ENCODE measurements around the gene BLMH.

The BLMH gene

GRCh38 chr17:30229012-30229411 lies 62.7 kb downstream of the BLMH start:
- DNase-seq (ENCODE audit: low read depth, low spot score), result no peak

GRCh38 chr17:30228011-30228410 lies 63.7 kb downstream of the BLMH start:
- DNase-seq (ENCODE audit: low read depth, low spot score), result no peak

GRCh38 chr17:30226878-30227277 lies 64.9 kb downstream of the BLMH start:
- DNase-seq (ENCODE audit: low read depth, low spot score), result no peak

- no peak for DNase-seq (ENCODE audit: low read depth, low spot score)
Measured at GRCh38 chr17:30225919-30226553, 65.7 kb downstream of the BLMH start.

GRCh38 chr17:30225112-30225511 lies 66.6 kb downstream of the BLMH start:
- DNase-seq (ENCODE audit: low read depth, low spot score), result no peak

GRCh38 chr17:30224419-30224960 lies 67.3 kb downstream of the BLMH start:
- DNase-seq (ENCODE audit: low read depth, low spot score), result no peak

GRCh38 chr17:30222721-30223175 lies 69.0 kb downstream of the BLMH start:
- DNase-seq (ENCODE audit: low read depth, low spot score), result no peak

- DNase-seq (ENCODE audit: low read depth, low spot score), result no peak
Measured at GRCh38 chr17:30222251-30222650, 69.5 kb downstream of the BLMH start.

GRCh38 chr17:30221346-30221745 lies 70.4 kb downstream of the BLMH start:
- no peak for DNase-seq (ENCODE audit: low read depth, low spot score)

- DNase-seq (ENCODE audit: low read depth, low spot score), result no peak
Measured at GRCh38 chr17:30220414-30220813, 71.3 kb downstream of the BLMH start.

- no peak for DNase-seq (ENCODE audit: low read depth, low spot score)
Measured at GRCh38 chr17:30219833-30220232, 71.9 kb downstream of the BLMH start.

- DNase-seq (ENCODE audit: low read depth, low spot score), result no peak
Measured at GRCh38 chr17:30219315-30219714, 72.4 kb downstream of the BLMH start.

- no peak for DNase-seq (ENCODE audit: low read depth, low spot score)
Measured at GRCh38 chr17:30218799-30219198, 72.9 kb downstream of the BLMH start.

GRCh38 chr17:30217746-30218245 lies 73.9 kb downstream of the BLMH start:
- DNase-seq (ENCODE audit: low read depth, low spot score), result no peak

- DNase-seq (ENCODE audit: low read depth, low spot score), result no peak
Measured at GRCh38 chr17:30217054-30217453, 74.7 kb downstream of the BLMH start.

- no peak for DNase-seq (ENCODE audit: low read depth, low spot score)
Measured at GRCh38 chr17:30212750-30213149, 79.0 kb downstream of the BLMH start.

- no peak for DNase-seq (ENCODE audit: low read depth, low spot score)
Measured at GRCh38 chr17:30211371-30211770, 80.4 kb downstream of the BLMH start.

GRCh38 chr17:30210901-30211300 lies 80.8 kb downstream of the BLMH start:
- DNase-seq (ENCODE audit: low read depth, low spot score), result no peak

- DNase-seq (ENCODE audit: low read depth, low spot score), result no peak
Measured at GRCh38 chr17:30210366-30210765, 81.4 kb downstream of the BLMH start.

GRCh38 chr17:30209930-30210329 lies 81.8 kb downstream of the BLMH start:
- DNase-seq (ENCODE audit: low read depth, low spot score), result no peak

- DNase-seq (ENCODE audit: low read depth, low spot score), result no peak
Measured at GRCh38 chr17:30208214-30208613, 83.5 kb downstream of the BLMH start.

GRCh38 chr17:30207655-30208054 lies 84.1 kb downstream of the BLMH start:
- no peak for DNase-seq (ENCODE audit: low read depth, low spot score)

- DNase-seq (ENCODE audit: low read depth, low spot score), result no peak
Measured at GRCh38 chr17:30203471-30203981, 88.2 kb downstream of the BLMH start.

Data from activated CD4-positive, CD25-positive, alpha-beta regulatory T cell treated with anti-CD3 and anti-CD28 coated beads, Interleukin-2, amount 50 U/mL, for 16 hours (primary cell).